Endothelial cell (in vitro differentiated cells): ENCODE measurements around the gene CRELD1. TPM values are rescaled to one million over a fixed set of nuclear protein-coding genes. Genes with fewer than 3 reads are reported as not detected.

Experiments
- DNase-seq: peaks from one replicate; pipeline ENCODE4 v3.0.0; 2021; ENCODE audit warnings: low spot score
- H3K27ac Mint-ChIP-seq: one replicate; pipeline ENCODE4 v1.8.0; 2021; ENCODE audit warnings: mixed read lengths, inconsistent platforms; ENCODE audit not compliant: unreplicated experiment
- H3K27me3 Mint-ChIP-seq: one replicate; pipeline ENCODE4 v1.8.0; 2021; ENCODE audit warnings: mild to moderate bottlenecking, moderate library complexity, mixed read lengths, inconsistent platforms; ENCODE audit not compliant: unreplicated experiment
- H3K36me3 Mint-ChIP-seq: one replicate; pipeline ENCODE4 v1.8.0; 2021; ENCODE audit warnings: mild to moderate bottlenecking, low read depth, mixed read lengths, inconsistent platforms; ENCODE audit not compliant: unreplicated experiment
- H3K4me1 Mint-ChIP-seq: one replicate; pipeline ENCODE4 v1.8.0; 2021; ENCODE audit warnings: mild to moderate bottlenecking, mixed read lengths, inconsistent platforms; ENCODE audit not compliant: unreplicated experiment
- H3K4me3 Mint-ChIP-seq: one replicate; pipeline ENCODE4 v1.8.0; 2021; ENCODE audit warnings: mild to moderate bottlenecking, mixed read lengths, inconsistent platforms; ENCODE audit not compliant: unreplicated experiment
- H3K9me3 Mint-ChIP-seq: one replicate; pipeline ENCODE4 v1.8.0; 2021; ENCODE audit warnings: mixed read lengths, inconsistent platforms; ENCODE audit not compliant: unreplicated experiment
- CTCF ChIP-seq: fragments of 200-600 bp; sonication (generic); IDR thresholded peaks from one replicate; pipeline ENCODE4 v1.5.0; 2021; ENCODE audit warnings: antibody characterized with exemption; ENCODE audit not compliant: unreplicated experiment
- total RNA-seq: library from RNA; stranded (reverse); fragmentation: NEBNext Ultra II Directional; extraction: Animal tissue kit (Norgen Biotek cat#: 25700); gene quantifications from one replicate; pipeline ENCODE4 v1.2.1, GENCODE V29; 2021; ENCODE audit not compliant: unreplicated experiment

CRELD1 gene
- total RNA-seq, 1 donor from 2014 or later, result 30.7 TPM

- DNase-seq, result peak; percentile 64
- Mint-ChIP-seq H3K4me1 (peaks cover 4% of the 10 kb centered on the region), H3K4me3 (peak within 1 kb of the TSS; percentile 82), H3K9me3 (no peaks in the 10 kb centered on the region), H3K27ac (no peak within 1 kb of the TSS), H3K36me3 (peaks cover 4% of the 10 kb centered on the region), H3K27me3 (no peaks in the 10 kb centered on the region)
- no peak for TF ChIP-seq CTCF
These were observed 16.6 kb upstream of the CRELD1 start, which contains the start of gene IL17RC for GRCh38 chr3:9916734-9917680. Gene IL17RC, plus strand, starts transcription at chr3:9917098. Its CDS starts 218 bp downstream, at chr3:9917316.

- TF ChIP-seq CTCF, result no peak
- Mint-ChIP-seq H3K4me1 (peaks cover 4% of the 10 kb centered on the region), H3K9me3 (no peaks in the 10 kb centered on the region), H3K4me3 (no peak overlapping the region), H3K27ac (no peak overlapping the region), H3K36me3 (no peaks in the 10 kb centered on the region), H3K27me3 (no peaks in the 10 kb centered on the region)
- no peak for DNase-seq
These were observed 15.8 kb upstream of the CRELD1 start for GRCh38 chr3:9917820-9918219.

GRCh38 chr3:9918261-9919038 lies 15.2 kb upstream of the CRELD1 start:
- Mint-ChIP-seq H3K9me3 (no peaks in the 10 kb centered on the region), H3K27ac (no peak overlapping the region), H3K27me3 (no peaks in the 10 kb centered on the region), H3K4me3 (no peak overlapping the region), H3K4me1 (peaks cover 4% of the 10 kb centered on the region), H3K36me3 (no peaks in the 10 kb centered on the region)
- DNase-seq, result no peak
- TF ChIP-seq CTCF, result no peak

- Mint-ChIP-seq H3K9me3 (no peaks in the 10 kb centered on the region), H3K4me1 (no peaks in the 10 kb centered on the region), H3K27me3 (peaks cover 2% of the 10 kb centered on the region), H3K27ac (no peak overlapping the region), H3K4me3 (no peak overlapping the region), H3K36me3 (peaks cover 11% of the 10 kb centered on the region)
- no peak for DNase-seq
- TF ChIP-seq CTCF, result peak; percentile 4
These were observed 5.5 kb upstream of the CRELD1 start for GRCh38 chr3:9928158-9928557.
